ENCODE measurements around the gene PDZRN3.

GRCh38 chr3:73575519-73575918 lies 49.2 kb downstream of the PDZRN3 start:
- TF ChIP-seq CTCF (IDR thresholded peaks at IDR 0.05; ENCODE audit: extremely low read depth in 1 of 2, insufficient read depth in 1 of 2, low read depth in 1 of 2, low read length in 2 of 2) (no peak), EZH2 (IDR thresholded peaks at IDR 0.05; ENCODE audit: borderline replicate concordance, low read depth, low read length, severe bottlenecking) (no peak), JUN (IDR thresholded peaks at IDR 0.05; ENCODE audit: borderline replicate concordance, insufficient read depth, insufficient read length, low read depth) (no peak), POLR2A (IDR thresholded peaks at IDR 0.05; ENCODE audit: low read depth, low read length) (no peak), POLR2AphosphoS5 (IDR thresholded peaks at IDR 0.05; ENCODE audit: insufficient read depth, low read depth, low read length) (no peak), GATA2 (IDR thresholded peaks at IDR 0.05; ENCODE audit: insufficient read depth, insufficient read length, low read depth, low read length) (no peak)
